Nucleus accumbens (tissue), 56 donors: ENCODE data around the gene DDX31.

ENCODE experiments used
- DNase-seq, 56 donors: peaks; one replicate each; lab custom pipeline; 2025; lab: John Stamatoyannopoulos, UW

Gene DDX31

DNA sequence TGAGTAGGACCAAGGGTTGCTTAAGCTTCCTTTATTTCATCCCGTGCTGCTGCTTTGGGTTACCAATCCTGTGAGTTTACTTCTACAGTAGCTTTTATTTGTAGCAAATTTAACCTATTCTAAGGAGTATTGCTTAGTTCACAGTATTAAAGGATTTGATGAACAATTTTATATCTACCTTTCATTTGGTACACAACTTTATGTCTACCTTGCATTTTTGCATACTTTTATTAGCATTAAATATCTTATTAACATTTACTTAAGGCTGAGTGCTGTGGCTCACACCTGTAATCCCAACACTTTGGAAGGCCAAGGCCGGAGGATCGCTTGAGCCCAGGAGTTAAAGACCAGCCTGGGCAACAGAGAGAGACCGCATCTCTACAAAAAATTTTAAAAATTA lies 4.7 kb upstream of the DDX31 start:
- no peak for DNase-seq

DNA sequence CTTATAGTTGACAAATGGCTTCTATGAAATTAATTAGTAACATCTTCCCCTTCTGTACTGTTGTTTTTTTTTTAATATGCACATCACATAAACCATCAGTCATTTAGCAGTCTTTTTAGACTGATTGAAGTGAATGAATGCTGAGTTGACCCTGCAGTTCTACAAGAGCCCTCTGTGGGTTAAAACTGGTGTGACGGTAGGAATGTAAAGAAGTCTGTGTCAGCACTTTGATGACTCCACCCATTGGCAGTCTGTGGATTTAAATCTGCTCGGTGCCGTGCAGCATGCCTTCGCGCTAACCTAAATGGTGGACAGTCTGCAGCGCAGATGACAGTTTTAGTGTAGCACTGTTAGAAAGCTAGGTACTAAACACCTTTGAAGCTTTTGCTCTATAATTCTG lies 3.6 kb upstream of the DDX31 start:
- DNase-seq, result no peak

DNA sequence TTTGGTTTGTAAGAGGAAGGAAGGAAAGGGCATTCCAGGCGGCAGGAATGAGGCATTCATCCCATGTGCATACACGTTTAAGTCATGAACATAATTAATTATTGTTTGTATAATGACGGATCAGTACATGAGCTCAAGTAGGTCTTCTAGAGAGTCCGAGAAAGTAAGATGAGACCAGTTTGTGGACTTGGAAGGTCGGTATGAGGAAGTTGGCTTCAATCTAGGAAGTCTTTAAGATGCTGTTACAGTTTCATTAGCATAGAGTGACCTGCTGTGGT lies 2.6 kb upstream of the DDX31 start:
- no peak for DNase-seq

DNA sequence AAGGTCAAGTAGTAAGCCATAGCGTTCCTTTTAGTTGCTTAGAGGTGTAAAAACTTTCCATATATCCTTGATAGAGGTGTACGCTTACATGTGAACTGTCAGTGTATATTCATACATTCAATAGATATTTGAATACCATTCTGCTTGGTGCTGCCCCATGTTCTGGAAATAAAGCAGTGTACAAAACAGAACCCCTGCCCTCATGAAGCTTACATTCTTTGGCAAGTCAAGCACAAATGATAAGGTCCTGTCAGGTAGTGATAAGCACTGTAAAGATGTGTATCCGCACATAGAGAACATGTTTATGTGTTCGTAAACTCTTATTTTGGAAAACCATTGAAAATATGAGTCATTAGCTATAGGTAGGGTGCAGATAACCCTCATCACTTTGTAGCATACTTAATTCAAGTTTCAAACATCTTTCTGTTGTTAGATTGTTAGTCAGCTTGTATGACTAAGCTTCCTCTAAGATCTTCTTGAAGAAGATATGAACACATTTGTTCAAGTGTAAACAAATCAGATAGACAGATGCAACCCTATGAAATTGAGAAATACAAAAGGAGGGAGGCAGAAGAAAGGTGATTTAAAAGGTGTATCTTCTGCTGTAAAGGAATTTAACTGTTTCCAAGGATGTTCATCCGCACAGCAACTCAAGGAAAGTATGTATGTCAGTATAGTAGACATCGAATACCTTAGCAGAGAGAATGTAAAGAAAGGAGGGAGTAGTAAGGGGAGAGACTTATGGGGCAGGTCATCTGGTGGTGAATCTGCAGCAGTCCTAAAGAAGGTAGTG lies 2.0 kb upstream of the DDX31 start:
- DNase-seq, result no peak

DNA sequence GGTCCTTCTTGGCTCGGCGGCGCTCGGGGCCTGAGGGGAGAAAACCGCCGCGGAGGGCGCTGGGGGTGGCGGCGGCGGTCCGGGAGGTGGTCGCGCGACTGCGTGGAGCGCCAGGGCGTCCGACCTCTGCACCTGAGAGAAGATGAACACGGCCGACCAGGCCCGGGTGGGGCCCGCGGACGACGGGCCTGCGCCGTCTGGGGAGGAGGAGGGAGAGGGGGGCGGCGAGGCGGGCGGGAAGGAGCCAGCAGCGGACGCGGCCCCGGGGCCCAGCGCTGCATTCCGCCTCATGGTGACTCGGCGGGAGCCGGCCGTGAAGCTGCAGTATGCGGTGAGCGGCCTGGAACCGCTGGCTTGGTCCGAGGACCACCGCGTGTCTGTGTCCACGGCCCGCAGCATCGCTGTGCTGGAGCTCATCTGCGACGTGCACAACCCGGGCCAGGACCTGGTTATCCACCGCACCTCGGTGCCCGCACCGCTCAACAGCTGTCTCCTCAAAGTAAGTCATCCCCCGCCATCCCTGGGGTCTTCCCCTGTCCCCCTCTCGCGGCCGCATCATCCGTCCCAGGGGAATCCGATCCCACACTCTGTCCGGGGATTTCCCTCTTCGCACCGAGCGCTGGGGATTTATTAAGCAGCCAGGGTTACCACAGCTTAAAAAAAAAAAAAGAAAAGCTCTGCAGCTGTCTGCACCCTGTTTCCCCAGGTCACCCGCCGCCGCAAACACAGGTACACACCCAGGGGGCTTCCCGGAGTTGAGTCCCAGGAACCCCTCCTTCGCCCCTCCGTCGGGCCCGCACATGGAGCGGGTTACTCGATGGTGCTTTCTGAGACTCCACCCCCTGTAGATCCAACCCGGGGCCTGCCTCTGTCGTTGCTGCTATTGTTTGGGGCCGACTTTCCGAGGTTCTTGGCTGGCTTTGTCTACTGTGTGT lies 941 bp upstream of the DDX31 start, which contains the start of gene GTF3C4:
Gene GTF3C4, plus strand, starts transcription at position 8 of the 935 bp plus-strand sequence. Its CDS starts 135 bp downstream, at position 143.
- DNase-seq, result peak in 4 of 56 donors; percentile 26 to 53 (median 38)

DNA sequence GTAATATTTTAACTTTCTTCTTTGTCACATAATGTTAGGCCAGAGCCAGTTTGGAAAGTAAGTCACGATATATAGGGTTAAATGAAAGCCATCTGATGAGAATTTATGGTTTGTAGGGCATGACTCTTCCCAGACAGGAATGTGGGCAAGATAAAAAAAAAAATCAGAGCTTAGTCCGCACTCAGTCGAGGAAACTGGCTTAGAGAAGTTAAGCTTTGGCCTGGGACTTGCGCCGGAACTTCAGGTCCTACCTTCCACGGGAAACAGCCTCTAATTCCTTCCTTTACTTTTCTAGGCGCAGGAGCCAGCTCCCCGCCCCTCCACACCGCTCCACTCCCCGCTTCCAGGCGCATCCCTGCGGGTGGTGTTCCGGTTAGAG lies 475 bp downstream of the DDX31 start:
- DNase-seq, result peak in 1 of 56 donors; percentile 30

DNA sequence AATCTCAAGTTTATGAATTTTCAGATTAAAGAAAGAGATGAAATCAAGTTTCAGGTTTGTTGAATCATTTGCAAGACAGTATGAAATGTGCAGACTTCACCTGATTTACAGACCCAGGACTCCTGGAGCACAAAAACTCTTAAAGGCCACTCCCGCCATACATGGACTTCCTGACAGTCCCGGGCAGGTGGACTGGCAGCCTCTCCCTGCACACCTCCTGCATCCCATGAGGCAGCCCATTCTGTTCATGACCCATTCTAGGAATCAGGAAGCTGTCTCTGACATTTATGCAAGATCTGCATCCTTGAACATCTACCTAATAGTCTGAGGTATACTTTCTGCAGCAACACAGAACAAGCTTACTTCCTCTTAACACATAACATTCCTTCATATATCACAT lies 5.9 kb downstream of the DDX31 start:
- no peak for DNase-seq

DNA sequence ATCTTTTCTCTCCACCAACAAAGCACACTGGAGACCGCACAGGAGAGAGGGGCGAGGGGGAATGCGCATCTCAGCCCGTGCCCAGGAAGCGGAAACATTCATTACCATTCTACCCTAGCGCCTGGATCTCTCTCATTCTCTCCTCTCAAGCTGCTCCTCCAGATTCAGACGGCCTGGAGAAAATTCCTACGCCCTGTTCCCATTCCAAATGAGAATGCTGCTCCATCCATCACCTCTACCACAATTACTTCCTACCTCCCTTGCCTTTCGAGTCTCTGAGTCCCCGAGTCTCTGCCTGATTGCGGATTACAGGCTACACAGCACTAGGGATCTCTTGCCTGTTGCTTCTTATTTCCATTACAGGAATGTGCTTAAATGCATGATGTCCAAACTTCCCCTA lies 6.7 kb downstream of the DDX31 start:
- no peak for DNase-seq

DNA sequence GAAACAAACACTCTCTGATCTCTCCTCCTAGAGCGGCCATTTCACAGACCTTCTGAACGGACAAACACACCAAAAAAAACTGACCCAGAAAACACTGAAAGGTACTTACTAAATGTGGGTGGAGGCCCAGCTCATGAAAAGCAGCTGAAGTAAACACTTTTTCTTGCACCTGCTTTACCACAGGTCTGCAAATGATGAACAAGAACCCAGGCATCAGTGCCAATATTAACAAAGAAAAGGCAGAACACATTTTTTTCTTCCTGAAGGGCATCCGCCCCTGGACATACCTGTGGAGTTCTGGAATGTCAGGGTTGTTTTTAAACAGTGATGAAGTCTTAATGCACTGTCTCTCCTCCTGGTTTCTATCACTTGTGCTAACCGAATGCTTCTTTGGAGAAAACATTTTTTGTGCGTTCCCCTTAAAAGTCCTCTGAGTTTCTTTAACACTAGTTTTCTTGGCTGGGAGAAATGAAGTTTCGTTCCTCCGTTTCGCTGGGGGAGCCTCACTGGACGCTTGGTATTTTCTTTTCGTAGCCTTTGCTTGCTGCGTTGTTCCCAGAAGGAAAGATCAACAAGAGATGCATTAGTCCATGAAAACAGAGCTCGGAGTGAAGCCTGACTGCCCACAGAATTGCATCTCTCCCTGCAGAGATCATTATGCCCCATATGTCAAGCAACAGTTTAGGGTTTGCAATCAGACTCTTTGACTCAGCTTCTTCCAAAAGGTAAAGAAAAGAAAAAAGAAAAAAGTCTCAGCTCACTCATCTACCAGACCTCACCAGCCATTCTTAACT lies 7.4 kb downstream of the DDX31 start:
- DNase-seq, result no peak

DNA sequence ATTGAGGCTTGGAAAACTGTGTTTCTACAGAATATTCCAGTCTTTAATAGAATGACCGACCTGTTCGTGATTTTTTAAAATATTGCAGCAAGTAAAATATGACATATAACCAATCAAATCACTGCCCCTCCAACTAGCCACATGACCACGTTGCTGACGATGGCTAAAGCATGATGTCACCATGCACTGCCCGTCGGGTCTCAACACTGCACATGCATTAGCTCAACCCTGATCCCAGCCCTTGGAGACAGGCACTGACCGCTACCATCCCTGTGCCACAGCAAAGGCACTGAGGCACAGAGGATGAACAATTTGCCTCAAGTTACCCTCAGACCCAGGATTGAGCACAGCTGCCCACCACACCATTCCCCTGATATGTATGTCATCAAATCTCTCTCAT lies 13.5 kb downstream of the DDX31 start:
- no peak for DNase-seq

DNA sequence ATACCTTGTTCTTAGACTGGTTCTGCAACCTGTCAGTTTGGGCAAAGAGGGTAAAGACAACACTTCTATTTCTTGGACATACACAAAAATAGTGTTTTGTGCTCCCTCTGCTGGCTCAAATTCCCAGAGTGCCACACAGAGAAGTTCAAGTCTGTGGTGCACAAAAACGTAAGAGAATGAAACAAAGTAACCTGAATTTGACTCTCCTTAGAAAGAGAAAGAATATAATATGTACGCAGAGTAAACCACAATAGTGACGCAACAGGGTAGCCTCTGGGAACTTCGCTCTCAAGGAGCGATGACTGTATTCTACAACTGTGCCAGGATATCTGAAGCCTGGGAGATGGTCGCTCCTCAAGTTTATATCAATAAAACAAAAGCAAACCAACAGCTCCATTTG lies 18.5 kb downstream of the DDX31 start:
- DNase-seq, result peak in 3 of 56 donors; percentile 4 to 8 (median 5)

DNA sequence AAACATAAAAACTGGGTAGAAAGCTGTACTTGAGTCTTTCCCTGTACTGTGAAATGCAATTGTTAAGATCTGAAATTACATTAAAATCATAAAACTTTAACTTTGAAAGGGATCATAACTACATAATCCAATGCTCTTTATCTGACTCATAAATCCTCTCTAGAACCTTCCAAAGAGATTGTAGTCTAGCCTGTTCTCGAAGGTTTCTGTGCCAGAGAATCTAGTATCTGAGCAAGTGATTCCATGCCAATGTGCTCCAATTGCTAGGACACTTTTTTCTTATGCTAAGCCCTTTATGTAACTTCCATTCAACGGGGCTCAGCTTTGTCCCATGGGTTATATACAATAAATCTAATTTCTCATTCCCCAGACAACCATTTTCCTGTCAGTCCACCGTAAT lies 21.1 kb downstream of the DDX31 start:
- DNase-seq, result no peak

DNA sequence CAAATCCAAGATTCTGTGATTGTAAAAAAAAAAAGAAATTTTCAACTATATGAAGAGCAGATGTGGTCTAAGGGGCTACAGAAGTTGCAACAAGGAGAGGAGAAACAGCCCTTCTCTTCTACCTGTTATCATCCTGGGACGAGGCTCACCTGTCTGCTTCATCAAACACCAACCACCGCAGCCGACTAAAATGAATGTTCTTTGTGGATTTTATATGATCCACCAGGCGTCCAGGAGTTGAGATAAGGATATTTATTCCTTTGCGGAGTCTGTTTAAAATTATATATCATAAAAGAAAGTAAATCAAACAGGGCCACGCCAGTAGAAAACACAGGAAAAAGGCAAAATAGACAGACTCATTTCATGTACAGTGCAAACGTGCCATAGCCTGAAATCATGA lies 21.5 kb downstream of the DDX31 start:
- DNase-seq, result no peak

DNA sequence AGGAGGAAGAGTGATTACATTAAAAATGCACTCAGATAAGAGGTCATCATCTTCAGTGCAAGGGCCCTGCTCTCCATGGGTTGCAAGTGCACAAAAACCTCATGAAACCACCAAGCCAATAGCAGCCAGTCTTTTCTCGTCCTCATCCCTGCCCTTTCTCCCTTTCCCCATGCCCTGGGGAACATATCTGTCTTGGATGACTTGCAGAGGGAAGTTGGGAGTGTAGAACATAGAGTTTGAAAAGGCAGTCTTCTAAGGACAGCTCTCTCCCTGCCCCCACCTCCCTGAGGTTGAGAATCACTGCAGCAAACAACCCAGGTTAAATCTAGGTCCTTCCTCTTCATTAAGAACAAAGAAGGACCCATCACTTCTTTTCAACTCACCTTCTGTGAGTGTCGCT lies 22.0 kb downstream of the DDX31 start:
- no peak for DNase-seq

DNA sequence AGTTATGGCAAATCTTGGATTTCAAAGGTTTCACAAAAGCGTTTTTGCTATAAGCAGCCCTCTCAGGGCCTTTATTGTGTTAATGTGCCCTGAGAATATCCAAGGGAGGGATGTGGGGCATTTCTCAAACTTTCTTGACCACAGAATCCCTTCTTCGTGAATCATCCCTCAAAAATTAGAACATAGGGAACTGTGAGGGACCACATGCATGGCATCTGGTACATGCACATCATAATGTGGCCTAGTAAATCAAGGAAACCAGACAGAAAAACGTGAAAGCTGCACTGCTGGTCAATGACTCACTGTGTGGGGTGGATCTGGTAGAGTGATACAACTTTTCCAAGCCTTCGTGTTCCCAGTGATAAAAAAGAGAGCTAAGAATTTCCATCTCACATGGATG lies 22.4 kb downstream of the DDX31 start:
- no peak for DNase-seq

DNA sequence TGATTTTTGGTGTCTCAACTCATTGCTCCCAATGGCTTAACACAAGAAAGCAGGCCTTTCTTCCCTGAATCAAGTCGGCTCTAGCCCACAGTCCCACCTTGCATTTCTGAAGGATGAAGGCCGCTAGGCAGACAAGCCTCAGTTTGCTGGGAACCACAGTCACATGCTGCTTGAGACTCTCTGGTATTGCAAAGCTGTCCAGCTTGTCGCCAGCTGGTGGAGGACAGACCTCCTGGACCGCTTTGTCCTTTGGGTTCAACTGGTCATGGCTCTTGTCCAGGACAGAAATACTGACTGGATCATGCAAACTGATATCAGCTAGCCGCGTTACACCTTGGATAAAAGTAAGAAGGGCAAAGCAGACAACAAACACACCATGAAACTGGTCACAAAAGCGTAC lies 23.1 kb downstream of the DDX31 start:
- DNase-seq, result no peak

DNA sequence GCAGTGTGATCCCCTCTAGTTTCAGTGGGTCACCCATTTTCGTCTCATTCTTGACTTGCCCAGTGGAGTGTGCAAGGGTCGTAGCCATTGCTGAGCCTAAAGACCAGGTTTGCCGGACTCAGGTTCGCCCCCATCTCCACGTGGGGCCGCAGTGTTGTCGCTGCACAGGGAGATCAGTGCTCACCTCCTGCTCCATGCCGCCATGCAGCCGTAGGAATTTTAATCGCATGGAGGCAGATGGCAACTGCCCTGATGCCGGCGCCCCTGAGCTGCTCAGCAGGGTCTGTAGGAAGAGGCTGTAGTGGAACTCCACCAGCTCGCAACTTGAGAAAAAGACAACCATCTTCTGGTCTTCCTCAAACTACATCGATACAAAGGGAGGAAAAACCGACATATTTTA lies 24.1 kb downstream of the DDX31 start:
- DNase-seq, result no peak

DNA sequence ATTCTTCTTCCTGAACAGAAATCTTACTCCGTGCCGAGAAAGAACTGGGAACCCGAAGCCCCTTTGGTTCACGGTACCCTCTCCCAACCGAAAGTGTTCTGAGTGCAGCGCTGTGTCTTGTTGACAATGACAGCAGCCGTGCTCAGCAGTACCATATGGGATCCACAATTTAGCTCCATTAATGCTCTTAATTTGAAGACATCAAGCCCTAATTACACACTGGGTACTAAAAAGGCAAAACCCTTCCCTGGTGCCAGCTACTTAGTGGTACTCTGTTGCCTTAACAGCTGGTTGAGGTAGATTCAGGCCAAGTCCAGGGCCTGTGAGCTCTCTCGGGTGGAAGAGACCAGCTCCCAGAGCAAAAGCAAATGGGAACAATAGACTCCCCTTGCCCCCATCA lies 24.5 kb downstream of the DDX31 start:
- DNase-seq, result no peak

DNA sequence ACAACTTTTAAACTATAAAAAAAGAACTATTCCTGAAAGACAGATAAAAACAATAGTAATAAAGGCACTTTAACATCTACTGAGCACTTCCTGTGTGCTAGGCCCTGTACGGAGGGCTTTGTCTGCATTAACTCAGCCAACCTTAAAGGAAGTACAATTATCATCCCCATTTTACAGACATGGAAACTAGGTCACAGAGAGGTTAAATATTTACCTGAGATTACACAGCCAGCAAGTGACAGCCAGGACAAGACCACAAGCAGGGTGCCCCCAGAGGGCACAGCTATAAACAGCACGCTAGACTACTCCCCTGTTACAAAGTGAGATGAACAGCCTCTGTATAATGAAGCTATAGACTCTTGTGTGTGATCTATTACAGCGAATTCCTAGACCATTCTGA lies 25.5 kb downstream of the DDX31 start:
- no peak for DNase-seq

DNA sequence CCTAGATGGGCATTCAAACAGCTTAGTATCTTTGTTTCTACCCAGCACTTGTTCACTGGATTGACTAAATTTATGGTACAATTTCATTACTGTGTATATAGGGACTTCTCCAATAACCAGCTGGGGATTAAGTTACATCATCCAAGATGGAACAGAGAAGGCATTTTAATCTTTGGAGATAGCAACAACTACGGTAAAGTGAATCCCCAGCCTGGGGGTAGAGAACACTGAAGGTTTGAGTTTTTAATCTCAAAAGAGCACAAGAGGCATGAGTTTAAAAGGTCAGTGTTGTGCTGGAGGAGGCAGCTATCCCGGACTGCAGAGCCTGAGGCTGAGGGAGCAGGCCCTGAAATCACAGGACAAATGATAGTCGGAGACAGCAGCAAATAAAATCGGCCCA lies 28.6 kb downstream of the DDX31 start:
- no peak for DNase-seq

DNA sequence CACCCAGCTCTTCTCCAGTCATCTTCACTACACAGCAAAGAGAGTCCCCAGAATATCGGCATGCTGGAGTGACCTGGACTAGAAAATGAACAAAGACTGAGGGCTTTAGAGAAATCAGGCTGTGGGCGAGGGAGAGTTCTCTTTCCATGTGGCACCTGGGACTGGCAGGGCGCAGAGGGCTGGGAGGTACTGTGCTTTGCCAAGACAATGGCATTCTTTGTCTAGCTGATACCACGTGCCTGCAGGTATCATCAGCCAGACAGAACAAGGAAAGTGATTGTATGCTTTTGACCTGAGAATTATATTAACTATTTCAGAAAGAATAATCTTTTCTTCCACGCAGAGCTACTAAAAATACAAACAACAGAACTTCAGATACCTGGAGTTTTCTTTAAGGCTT lies 30.5 kb downstream of the DDX31 start:
- no peak for DNase-seq
